HG02852 (cell line): Measurements from ENCODE around the gene CCDC63.
"Not testable (repeated sequence)": the region's sequence is repeated elsewhere in the genome, so short reads cannot be mapped to it uniquely, and the experiment has no call there.

ENCODE experiments used
- ATAC-seq: cut with Tn5 transposase; IDR thresholded peaks from one replicate; pipeline ENCODE4 v1.9.1; 2021; ENCODE audit warnings: mild to moderate bottlenecking, moderate library complexity; ENCODE audit not compliant: unreplicated experiment

Gene CCDC63

GRCh38 chr12:110844131-110844530 lies 2.7 kb upstream of the CCDC63 start:
- no peak for ATAC-seq

- no peak for ATAC-seq
Measured at GRCh38 chr12:110844551-110845338, 2.0 kb upstream of the CCDC63 start.

- ATAC-seq: no peak
Measured at GRCh38 chr12:110845339-110845682, 1.5 kb upstream of the CCDC63 start.

- ATAC-seq: no peak
Measured at GRCh38 chr12:110848314-110848923, 1.6 kb downstream of the CCDC63 start.

- no peak for ATAC-seq
Measured at GRCh38 chr12:110849221-110849620, 2.4 kb downstream of the CCDC63 start.

- ATAC-seq: no peak
Measured at GRCh38 chr12:110849748-110850403, 3.1 kb downstream of the CCDC63 start.

- ATAC-seq: no peak
Measured at GRCh38 chr12:110850762-110851161, 4.0 kb downstream of the CCDC63 start.

GRCh38 chr12:110853836-110854235 lies 7.0 kb downstream of the CCDC63 start:
- ATAC-seq: no peak

GRCh38 chr12:110856542-110856941 lies 9.8 kb downstream of the CCDC63 start:
- ATAC-seq: no peak

GRCh38 chr12:110857528-110857927 lies 10.7 kb downstream of the CCDC63 start:
- no peak for ATAC-seq

GRCh38 chr12:110857954-110858353 lies 11.2 kb downstream of the CCDC63 start:
- ATAC-seq: not testable (repeated sequence)

- ATAC-seq: no peak
Measured at GRCh38 chr12:110858848-110859247, 12.1 kb downstream of the CCDC63 start.

GRCh38 chr12:110860833-110861296 lies 14.1 kb downstream of the CCDC63 start:
- ATAC-seq: no peak

- no peak for ATAC-seq
Measured at GRCh38 chr12:110861729-110862128, 14.9 kb downstream of the CCDC63 start.

- no peak for ATAC-seq
Measured at GRCh38 chr12:110862329-110862728, 15.5 kb downstream of the CCDC63 start.

GRCh38 chr12:110863161-110863560 lies 16.4 kb downstream of the CCDC63 start:
- no peak for ATAC-seq

- ATAC-seq: no peak
Measured at GRCh38 chr12:110865521-110865920, 18.7 kb downstream of the CCDC63 start.

- no peak for ATAC-seq
Measured at GRCh38 chr12:110869026-110869425, 22.2 kb downstream of the CCDC63 start.

GRCh38 chr12:110869803-110870202 lies 23.0 kb downstream of the CCDC63 start:
- no peak for ATAC-seq

- no peak for ATAC-seq
Measured at GRCh38 chr12:110872100-110872499, 25.3 kb downstream of the CCDC63 start.

- ATAC-seq: no peak
Measured at GRCh38 chr12:110874351-110874750, 27.6 kb downstream of the CCDC63 start.

GRCh38 chr12:110874781-110875180 lies 28.0 kb downstream of the CCDC63 start:
- ATAC-seq: no peak
